Ureter (tissue), 1 donor: Measurements from ENCODE around the gene PLEKHG4B. TPM values are rescaled to one million over a fixed set of nuclear protein-coding genes. Genes with fewer than 3 reads are reported as not detected.

Experiments used
- DNase-seq: peaks from one replicate; pipeline ENCODE4 v3.0.0-alpha.2; 2020; ENCODE audit warnings: low spot score
- total RNA-seq: library from RNA; stranded (reverse); gene quantifications from one replicate; pipeline ENCODE4 v1.2.4, GENCODE V29; 2023
- donor health status: DM: yes; HTN: yes; CAD: no.

The PLEKHG4B gene
- total RNA-seq, 1 donor from 2014 or later, result 9.5 TPM

- no peak for DNase-seq
These were observed 79.9 kb downstream of the PLEKHG4B start for GRCh38 chr5:171801-172331.

- no peak for DNase-seq
These were observed 80.5 kb downstream of the PLEKHG4B start for GRCh38 chr5:172421-172820.

- DNase-seq, result no peak
These were observed 80.9 kb downstream of the PLEKHG4B start for GRCh38 chr5:172841-173251.

GRCh38 chr5:173392-174290 lies 81.7 kb downstream of the PLEKHG4B start:
- DNase-seq, result no peak

GRCh38 chr5:174291-174600 lies 82.3 kb downstream of the PLEKHG4B start:
- no peak for DNase-seq

- no peak for DNase-seq
These were observed 83.0 kb downstream of the PLEKHG4B start for GRCh38 chr5:174876-175465.

- DNase-seq, result no peak
These were observed 84.4 kb downstream of the PLEKHG4B start for GRCh38 chr5:176296-176823.

- DNase-seq, result no peak
These were observed 86.1 kb downstream of the PLEKHG4B start for GRCh38 chr5:178110-178509.

- DNase-seq, result no peak
These were observed 87.4 kb downstream of the PLEKHG4B start for GRCh38 chr5:179401-179800.

- no peak for DNase-seq
These were observed 88.4 kb downstream of the PLEKHG4B start for GRCh38 chr5:180286-180918.

GRCh38 chr5:181160-181559 lies 89.2 kb downstream of the PLEKHG4B start:
- no peak for DNase-seq

- no peak for DNase-seq
These were observed 89.6 kb downstream of the PLEKHG4B start for GRCh38 chr5:181566-181965.

- no peak for DNase-seq
These were observed 90.2 kb downstream of the PLEKHG4B start for GRCh38 chr5:182126-182525.

- DNase-seq, result no peak
These were observed 92.5 kb downstream of the PLEKHG4B start for GRCh38 chr5:184471-184870.

- DNase-seq, result no peak
These were observed 93.4 kb downstream of the PLEKHG4B start for GRCh38 chr5:185095-186070.

GRCh38 chr5:186091-187041 lies 94.4 kb downstream of the PLEKHG4B start:
- no peak for DNase-seq

GRCh38 chr5:187042-187431 lies 95.1 kb downstream of the PLEKHG4B start:
- no peak for DNase-seq

- DNase-seq, result no peak
These were observed 95.9 kb downstream of the PLEKHG4B start for GRCh38 chr5:187617-188451.
